ENCODE measurements around the gene IMPACT. TPM values are rescaled to one million over a fixed set of nuclear protein-coding genes. Genes with fewer than 3 reads are reported as not detected.

The IMPACT gene
- total and polyA plus RNA-seq, 7 donors: 4.1 to 21.5 (median 14.1) TPM

DNA sequence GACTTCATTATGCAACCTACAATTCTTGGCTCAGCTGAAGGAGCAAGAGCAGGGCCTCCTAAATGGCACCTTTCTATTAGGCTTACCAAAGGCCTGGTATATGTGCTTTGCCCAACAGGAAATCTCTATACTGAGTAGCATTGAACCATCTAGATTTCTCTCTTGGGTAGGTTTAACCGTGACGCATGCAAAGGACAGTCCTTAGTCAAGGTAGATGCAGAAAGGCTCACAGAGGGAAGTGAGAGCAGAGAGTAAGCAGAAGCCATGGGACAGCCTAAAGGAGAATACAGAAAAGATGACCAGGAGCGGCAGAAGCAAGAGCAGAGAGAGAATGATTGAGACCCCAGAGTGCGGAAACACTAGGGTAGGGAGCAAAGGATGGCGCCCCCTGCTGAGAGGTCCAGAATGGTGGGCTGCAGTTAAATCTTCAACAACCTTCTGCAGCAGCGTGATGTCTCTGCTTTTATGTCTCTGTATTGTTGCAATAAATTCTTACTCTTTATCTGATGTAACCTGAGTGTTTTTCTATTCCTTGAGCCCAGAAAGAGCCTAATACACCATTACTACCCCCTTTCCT is 24.2 kb upstream of the IMPACT start:
- H3K9me3 ChIP-seq: no peaks in the 10 kb centered on the region
- intact Hi-C loops (cut with DNase I): no loop called here
- peaks cover 4 to 32% (median 13%) of the 10 kb centered on the region in 3 donors for H3K27me3 ChIP-seq (ENCODE audit: insufficient read depth in 3 of 3, low read length in 2 of 3)
- ATAC-seq (no peak), DNase-seq (no peak)
- TF ChIP-seq, protein P1, sequence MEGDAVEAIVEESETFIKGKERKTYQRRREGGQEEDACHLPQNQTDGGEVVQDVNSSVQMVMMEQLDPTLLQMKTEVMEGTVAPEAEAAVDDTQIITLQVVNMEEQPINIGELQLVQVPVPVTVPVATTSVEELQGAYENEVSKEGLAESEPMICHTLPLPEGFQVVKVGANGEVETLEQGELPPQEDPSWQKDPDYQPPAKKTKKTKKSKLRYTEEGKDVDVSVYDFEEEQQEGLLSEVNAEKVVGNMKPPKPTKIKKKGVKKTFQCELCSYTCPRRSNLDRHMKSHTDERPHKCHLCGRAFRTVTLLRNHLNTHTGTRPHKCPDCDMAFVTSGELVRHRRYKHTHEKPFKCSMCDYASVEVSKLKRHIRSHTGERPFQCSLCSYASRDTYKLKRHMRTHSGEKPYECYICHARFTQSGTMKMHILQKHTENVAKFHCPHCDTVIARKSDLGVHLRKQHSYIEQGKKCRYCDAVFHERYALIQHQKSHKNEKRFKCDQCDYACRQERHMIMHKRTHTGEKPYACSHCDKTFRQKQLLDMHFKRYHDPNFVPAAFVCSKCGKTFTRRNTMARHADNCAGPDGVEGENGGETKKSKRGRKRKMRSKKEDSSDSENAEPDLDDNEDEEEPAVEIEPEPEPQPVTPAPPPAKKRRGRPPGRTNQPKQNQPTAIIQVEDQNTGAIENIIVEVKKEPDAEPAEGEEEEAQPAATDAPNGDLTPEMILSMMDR (IDR thresholded peaks at IDR 0.05): no peak
- no peaks in the 10 kb centered on the region for H3K4me1 ChIP-seq
- H3K36me3 ChIP-seq (ENCODE audit: insufficient read depth in 1 of 2, low read depth in 1 of 2): no peaks in the 10 kb centered on the region
- no peak overlapping the region for H3K4me3 ChIP-seq
- WGBS, 3 donors: 75 to 83% (median 77%) methylated on average over 6 of the region's 6 CpGs
- H3K27ac ChIP-seq: no peak overlapping the region

DNA sequence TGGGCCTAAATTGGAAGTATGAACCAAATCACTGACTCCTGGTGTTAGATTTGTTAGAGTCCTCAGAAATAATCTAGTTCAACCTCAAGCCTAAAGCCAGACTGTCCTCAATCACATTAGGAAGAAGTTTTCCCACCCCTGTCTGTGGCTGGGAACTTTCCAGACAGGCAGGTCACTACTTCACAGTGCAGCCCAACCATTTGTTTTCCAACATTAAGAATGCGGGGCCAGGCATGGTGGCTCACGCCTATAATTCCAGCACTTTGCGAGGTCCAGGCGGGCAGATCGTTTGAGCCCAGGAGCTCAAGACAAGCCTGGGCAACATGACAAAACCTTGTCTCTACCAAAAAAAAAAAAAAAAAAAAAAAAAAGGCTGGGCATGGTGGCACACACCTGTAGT is 23.4 kb upstream of the IMPACT start:
- intact Hi-C loops (cut with DNase I): no loop called here
- Histone ChIP-seq H3K36me3 (ENCODE audit: insufficient read depth in 1 of 2, low read depth in 1 of 2) (no peaks in the 10 kb centered on the region), H3K4me1 (no peaks in the 10 kb centered on the region), H3K9me3 (no peaks in the 10 kb centered on the region), H3K27me3 (ENCODE audit: insufficient read depth in 3 of 3, low read length in 2 of 3) (peaks cover 4 to 24% (median 8%) of the 10 kb centered on the region in 3 donors), H3K27ac (no peak overlapping the region), H3K4me3 (no peak overlapping the region)
- 73 to 81% (median 78%) methylated on average over 5 of the region's 5 CpGs for WGBS, 3 donors
- ATAC-seq (no peak), DNase-seq (no peak)
- TF ChIP-seq, protein P1 (IDR thresholded peaks at IDR 0.05): no peak

GRCh38 chr18:24404591-24404990 is 21.9 kb upstream of the IMPACT start:
- Histone ChIP-seq H3K36me3 (ENCODE audit: insufficient read depth in 1 of 2, low read depth in 1 of 2) (no peaks in the 10 kb centered on the region), H3K9me3 (no peaks in the 10 kb centered on the region), H3K4me3 (no peak overlapping the region), H3K4me1 (no peaks in the 10 kb centered on the region), H3K27me3 (ENCODE audit: insufficient read depth in 3 of 3, low read length in 2 of 3) (peaks cover 3 to 30% (median 4%) of the 10 kb centered on the region in 3 donors), H3K27ac (no peak overlapping the region)
- intact Hi-C loops (cut with DNase I): no loop called here
- TF ChIP-seq, protein P1 (IDR thresholded peaks at IDR 0.05): no peak
- no peak for ATAC-seq
- WGBS, 3 donors: 82 to 88% (median 82%) methylated on average over 3 of the region's 3 CpGs
- no peak for DNase-seq

- Histone ChIP-seq H3K27ac (no peak overlapping the region), H3K4me1 (no peaks in the 10 kb centered on the region), H3K9me3 (no peaks in the 10 kb centered on the region), H3K36me3 (ENCODE audit: insufficient read depth in 1 of 2, low read depth in 1 of 2) (no peaks in the 10 kb centered on the region), H3K27me3 (ENCODE audit: insufficient read depth in 3 of 3, low read length in 2 of 3) (peaks cover 4 to 22% (median 5%) of the 10 kb centered on the region in 3 donors), H3K4me3 (no peak overlapping the region)
- TF ChIP-seq, protein P1 (IDR thresholded peaks at IDR 0.05): no peak
- DNase-seq (no peak), ATAC-seq (no peak)
- WGBS, 3 donors: 89 to 94% (median 92%) methylated on average over 2 of the region's 2 CpGs
- intact Hi-C loops (cut with DNase I): no loop called here
Observed at GRCh38 chr18:24408496-24408895, 18.0 kb upstream of the IMPACT start.

DNA sequence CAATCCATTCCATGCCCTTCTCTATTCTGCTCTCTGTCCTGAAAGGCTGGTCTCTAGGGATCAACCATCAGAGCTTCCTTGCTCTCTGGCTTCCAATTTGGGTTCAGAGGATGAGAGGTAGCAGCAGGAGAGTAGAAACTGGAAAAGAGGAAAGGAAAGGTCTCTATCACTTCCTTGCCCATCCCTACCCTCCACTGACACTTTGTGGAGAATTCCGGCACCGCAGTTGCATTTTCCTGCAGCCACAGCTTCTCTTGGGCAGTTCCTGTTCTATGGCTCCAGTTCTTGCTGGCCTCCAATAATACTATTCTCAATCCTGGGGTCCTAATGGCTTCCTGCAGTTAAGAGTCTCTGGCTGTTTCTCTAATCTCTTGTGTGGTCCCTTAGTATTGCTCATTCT is 13.3 kb upstream of the IMPACT start:
- no peak for DNase-seq
- no peak overlapping the region for H3K27ac ChIP-seq
- WGBS, 3 donors: 53 to 74% (median 65%) methylated on average over 2 of the region's 2 CpGs
- intact Hi-C loops (cut with DNase I): no loop called here
- peaks cover 0 to 28% (median 2%) of the 10 kb centered on the region in 3 donors for H3K27me3 ChIP-seq (ENCODE audit: insufficient read depth in 3 of 3, low read length in 2 of 3)
- H3K4me3 ChIP-seq: no peak overlapping the region
- TF ChIP-seq, protein P1 (IDR thresholded peaks at IDR 0.05): no peak
- H3K36me3 ChIP-seq (ENCODE audit: insufficient read depth in 1 of 2, low read depth in 1 of 2): no peaks in the 10 kb centered on the region
- no peaks in the 10 kb centered on the region for H3K9me3 ChIP-seq
- H3K4me1 ChIP-seq: no peaks in the 10 kb centered on the region
- ATAC-seq: no peak

Measured in psoas muscle (tissue), 8 donors.